Stimulated activated CD8-positive, alpha-beta memory T cell treated with anti-CD3 and anti-CD28 coated beads, Interleukin-12 subunit alpha, Interleukin-12 subunit beta, amount 100 ng/mL, for 24 hours (primary cell): ENCODE data around the gene KREMEN2.
"Not testable (repeated sequence)": the region's sequence is repeated elsewhere in the genome, so short reads cannot be mapped to it uniquely, and the experiment has no call there.

Experiments used
- DNase-seq: peaks from one replicate; pipeline ENCODE4 v3.0.0-alpha.2; 2020; ENCODE audit errors: extremely low read depth

Gene KREMEN2, protein sequence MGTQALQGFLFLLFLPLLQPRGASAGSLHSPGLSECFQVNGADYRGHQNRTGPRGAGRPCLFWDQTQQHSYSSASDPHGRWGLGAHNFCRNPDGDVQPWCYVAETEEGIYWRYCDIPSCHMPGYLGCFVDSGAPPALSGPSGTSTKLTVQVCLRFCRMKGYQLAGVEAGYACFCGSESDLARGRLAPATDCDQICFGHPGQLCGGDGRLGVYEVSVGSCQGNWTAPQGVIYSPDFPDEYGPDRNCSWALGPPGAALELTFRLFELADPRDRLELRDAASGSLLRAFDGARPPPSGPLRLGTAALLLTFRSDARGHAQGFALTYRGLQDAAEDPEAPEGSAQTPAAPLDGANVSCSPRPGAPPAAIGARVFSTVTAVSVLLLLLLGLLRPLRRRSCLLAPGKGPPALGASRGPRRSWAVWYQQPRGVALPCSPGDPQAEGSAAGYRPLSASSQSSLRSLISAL

DNA sequence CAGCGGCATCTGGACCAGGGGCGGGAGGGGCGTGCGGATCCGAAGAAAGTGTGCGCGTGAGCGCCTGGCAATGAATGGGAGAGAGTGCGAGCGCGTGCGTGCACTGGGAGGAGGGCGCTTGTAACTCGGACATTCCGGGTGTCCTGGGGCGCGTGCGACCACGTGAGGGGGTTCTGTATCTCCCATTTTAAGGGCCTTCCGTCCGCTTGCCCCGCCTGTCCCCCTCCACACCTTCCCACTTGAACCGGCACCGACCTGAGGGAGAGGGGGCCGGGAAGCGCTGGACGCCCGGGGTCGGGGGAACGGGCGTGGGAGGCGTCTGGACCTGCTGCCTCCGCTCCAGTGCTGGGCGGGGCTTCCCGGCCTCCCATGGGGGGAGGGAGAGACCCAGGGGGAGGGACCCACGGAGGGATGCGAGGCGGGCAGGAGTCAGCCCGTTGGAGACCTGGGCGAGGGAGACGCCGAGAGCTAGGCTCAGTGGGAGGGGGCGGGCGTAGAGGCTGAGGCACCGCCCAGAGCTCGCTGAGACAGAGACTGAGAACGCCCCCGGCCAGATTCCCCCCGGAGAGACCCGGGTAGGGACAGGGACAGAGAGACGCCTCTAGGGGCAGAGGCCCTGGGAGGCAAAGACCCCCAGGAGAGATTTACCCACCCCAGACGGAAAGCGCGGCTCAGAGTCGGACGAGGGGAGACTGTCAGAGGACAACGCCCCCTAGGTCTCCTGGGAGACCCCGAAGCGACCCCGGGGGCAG is at the start of gene KREMEN2:
Gene KREMEN2, plus strand, starts transcription at position 553 of the 752 bp plus-strand sequence. CDS start 246 bp downstream, outside the sequence.
- no peak for DNase-seq

DNA sequence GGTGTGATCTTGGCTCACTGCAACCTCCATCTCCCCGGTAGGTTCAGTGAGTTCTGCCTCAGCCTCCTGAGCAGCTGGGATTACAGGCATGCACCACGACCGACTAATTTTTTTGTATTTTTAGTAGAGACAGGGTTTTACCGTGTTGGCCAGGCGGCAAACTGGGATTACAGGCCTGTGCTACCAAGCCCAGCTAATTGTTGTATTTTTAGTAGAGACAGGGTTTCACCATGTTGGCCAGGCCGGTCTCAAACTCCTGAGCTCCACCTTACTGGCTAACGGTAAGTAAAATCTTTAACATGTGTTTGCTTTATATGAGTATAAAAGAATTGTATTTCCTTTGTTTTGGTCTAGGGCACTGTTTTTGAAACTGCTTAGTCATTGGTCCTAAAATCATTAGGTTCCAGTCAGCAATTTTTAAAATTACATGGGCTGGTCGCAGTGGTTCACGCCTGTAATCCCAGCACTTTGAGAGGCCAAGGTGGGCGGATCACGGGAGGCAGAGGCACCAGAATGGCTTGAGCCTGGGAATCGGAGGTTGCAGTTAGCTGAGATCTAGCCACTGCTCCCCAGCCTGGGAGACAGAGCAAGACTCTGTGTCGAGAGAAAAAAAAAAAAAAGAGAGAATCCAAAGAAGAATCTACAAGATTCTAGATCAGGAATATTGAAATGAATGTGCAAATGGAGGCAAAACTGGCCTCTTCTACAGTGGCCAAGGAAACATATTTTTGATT is 48.7 kb upstream of the KREMEN2 start:
- no peak for DNase-seq

DNA sequence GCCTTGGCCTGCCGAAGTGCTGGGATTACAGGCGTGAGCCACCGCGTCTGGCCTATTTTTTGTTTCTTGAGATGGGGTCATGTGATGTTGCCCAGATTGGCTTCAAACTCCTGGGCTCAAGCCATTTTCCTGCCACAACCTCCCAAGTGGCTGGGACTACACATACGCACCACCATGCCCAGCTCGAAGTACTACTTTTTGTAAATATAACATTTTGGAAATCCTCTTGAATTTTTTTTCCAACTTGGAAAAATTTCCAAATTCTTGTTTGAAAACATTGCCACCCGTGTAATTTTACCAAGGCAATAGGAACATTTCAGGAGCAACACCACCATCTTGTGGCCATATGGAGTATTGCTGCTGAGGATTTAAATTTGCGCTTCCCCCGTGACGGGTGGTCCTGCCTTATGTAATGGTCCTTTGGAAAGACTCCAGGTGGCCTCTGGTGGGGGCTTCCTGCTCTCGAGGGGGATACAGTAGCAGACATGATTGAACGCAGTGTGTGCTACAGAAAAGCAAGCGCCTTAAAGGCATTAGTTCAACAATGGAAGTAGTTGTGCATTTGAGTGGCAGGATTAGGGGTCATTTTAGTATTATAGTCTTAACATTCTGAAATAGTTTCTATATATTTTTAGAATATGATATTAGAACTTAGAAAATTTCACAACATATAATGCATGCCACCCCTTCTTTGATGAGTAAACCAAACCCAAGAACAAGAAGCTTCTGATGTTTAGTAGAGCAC is 44.4 kb upstream of the KREMEN2 start:
- DNase-seq: no peak

DNA sequence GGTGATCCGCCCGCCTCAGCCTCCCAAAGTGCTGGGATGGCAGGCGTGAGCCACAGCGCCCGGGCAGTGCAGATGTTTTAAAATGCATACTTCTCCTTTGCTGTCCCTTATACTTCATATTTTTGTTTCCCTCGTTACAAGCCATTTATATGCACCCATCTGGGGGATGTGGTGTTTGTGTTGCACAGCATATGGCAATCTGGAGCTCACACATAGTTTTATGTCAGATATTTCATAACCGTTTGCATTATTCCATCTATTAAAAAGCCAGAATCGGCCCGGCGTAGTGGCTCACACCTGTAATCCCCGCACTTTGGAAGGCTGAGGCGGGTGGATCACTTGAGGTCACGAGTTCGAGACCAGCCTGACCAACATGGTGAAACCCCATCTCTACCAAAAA is 40.6 kb upstream of the KREMEN2 start:
- no peak for DNase-seq

DNA sequence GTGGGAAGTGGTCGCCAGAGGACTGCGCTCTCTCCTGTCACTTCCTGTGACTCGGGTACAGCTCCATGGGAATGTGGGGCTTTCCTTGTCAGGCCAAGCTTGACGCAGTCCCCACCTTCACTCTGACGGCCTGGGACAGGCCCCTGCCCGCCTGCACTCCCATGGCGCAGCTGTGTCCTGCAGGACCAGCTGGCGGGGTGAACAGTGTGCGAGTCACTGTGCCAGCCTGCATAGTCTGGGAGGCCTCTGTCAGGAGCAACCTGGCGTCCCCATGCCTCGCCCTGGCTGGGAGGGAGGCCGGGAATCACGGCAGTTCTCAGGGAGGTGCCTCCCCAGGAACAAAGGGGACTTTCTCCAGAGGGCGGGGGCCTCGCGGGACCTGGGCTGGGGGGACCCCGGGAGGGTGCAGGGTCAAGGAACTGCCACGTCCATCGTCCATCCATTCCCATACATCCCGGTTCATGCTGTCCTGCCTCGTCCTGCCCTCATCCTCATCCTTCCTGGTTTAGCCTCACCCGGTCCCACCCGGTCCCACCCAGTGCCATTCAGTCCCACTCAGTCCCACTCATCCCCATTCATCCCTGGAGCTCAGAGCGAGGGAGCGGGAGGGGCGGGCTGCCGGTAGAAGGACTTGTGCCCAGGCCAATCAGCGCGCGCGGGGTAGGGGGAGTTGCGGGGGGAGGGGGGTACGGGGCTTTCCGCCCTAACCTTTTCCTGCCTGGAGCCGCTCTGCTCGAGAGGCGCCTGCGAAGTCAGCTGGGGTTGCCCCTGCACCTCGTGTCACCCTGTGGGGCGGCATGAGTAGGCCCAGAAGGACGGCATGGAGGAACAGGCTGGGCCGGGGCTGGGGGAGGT is 38.9 kb upstream of the KREMEN2 start:
- DNase-seq: no peak

DNA sequence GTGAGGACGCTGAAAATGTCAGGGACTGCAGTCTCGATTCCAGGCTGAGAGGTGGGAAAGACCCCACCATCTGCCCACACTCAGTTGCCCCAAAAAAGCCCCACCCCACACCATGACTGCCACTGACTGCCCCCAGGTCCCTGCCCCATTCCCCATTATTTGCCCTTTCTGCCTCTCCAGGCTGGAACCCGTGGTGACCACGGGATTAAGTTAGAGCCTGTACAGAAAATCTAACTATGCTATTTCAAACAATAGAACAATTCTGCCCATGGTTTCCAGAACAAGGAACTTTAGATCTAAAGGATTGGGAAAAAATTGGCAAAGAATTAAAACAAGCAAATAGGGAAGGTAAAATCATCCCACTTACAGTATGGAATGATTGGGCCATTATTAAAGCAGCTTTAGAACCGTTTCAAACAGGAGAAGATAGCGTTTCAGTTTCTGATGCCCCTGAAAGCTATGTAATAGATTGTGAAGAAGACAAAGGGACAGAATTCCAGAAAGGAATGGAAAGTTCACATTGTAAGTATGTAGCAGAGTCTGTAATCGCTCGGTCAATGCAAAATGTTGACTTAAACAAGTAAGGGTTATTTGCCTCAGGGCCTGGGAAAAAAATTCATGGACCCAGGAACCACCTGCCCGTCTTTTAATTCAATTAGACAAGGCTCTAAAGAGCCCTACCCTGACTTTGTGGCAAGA is 38.0 kb upstream of the KREMEN2 start:
- DNase-seq: no peak

DNA sequence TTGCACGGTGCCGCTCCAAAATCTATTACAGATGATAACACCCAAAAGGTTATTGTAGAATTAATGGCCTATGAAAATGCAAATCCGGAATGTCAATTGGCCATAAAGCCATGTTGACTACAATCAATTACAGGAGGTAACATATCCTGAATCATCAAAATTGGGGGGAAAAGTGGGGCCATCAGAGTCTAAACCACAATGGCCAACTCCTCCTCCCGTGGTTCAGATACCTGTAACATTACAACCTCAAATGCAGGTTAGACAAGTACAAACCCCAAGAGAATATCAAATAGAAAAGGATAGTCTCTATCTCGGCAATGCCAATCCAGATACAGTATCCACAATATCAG is 37.5 kb upstream of the KREMEN2 start:
- no peak for DNase-seq

- peak; percentile 55 for DNase-seq
Observed at GRCh38 chr16:2927010-2927646, 36.9 kb upstream of the KREMEN2 start.

- not testable (repeated sequence) for DNase-seq
Observed at GRCh38 chr16:2928151-2928550, 35.9 kb upstream of the KREMEN2 start.

GRCh38 chr16:2928796-2929195 is 35.3 kb upstream of the KREMEN2 start:
- DNase-seq: no peak

DNA sequence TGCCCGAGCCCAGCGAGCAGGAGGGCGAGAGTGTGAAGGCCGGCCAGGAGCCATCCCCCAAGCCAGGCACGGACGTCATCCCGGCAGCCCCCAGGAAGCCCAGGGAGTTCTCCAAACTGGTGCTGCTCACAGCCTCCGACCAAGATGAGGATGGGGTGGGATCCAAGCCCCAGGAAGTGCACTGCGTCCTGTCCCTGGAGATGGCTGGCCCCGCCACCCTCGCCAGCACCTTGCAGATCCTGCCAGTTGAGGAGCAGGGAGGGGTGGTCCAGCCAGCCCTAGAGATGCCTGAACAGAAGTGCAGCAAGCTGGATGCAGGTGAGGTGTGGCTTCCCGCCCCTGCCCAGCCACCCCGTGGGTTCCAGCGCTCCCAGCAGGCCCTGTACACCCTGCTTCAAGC is 34.4 kb upstream of the KREMEN2 start:
- no peak for DNase-seq

GRCh38 chr16:2930236-2930635 is 33.8 kb upstream of the KREMEN2 start:
- no peak for DNase-seq

GRCh38 chr16:2931231-2931914 is 32.7 kb upstream of the KREMEN2 start:
- DNase-seq: not testable (repeated sequence)

DNA sequence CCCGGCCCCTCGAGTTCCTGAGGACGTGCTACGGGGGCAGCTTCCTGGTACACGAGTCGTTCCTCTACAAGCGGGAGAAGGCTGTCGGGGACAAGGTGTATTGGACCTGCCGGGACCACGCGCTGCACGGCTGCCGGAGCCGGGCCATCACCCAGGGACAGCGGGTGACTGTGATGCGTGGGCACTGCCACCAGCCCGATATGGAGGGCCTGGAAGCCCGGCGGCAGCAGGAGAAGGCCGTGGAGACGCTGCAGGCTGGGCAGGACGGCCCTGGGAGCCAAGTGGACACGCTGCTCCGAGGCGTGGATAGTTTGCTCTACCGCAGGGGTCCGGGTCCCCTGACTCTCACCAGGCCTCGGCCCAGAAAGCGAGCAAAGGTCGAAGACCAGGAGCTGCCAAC is 30.9 kb upstream of the KREMEN2 start:
- no peak for DNase-seq

DNA sequence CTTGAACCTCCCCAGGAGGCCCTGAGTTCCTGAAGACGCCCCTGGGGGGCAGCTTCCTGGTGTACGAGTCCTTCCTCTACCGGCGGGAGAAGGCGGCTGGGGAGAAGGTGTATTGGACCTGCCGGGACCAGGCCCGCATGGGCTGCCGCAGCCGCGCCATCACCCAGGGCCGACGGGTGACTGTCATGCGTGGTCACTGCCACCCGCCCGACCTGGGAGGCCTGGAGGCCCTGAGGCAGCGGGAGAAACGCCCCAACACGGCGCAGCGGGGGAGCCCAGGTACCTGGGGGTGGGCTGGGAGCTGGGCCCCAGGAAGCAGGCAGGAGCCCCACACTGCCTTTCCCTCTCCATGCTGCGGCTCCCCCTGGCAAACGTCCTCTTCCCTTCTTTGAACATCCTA is 30.4 kb upstream of the KREMEN2 start:
- DNase-seq: no peak

- no peak for DNase-seq
Observed at GRCh38 chr16:2934450-2934849, 29.6 kb upstream of the KREMEN2 start.

GRCh38 chr16:2936436-2937011 is 27.6 kb upstream of the KREMEN2 start:
- no peak for DNase-seq

DNA sequence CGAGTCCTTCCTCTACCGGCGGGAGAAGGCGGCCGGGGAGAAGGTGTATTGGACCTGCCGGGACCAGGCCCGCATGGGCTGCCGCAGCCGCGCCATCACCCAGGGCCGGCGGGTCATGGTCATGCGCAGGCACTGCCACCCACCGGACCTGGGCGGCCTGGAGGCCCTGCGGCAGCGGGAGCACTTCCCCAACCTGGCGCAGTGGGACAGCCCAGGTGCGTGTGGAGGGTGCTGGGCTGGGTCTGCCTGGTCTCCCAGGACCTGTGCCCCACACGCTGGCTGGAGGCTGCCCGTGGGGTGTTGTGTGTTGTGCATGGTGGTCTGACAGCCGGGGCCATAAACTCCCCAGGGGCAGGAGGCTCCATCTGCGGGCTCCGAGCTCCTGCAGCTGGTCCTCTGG is 26.9 kb upstream of the KREMEN2 start:
- no peak for DNase-seq

GRCh38 chr16:2938206-2938605 is 25.9 kb upstream of the KREMEN2 start:
- no peak for DNase-seq
